CD4-positive, alpha-beta T cell treated with Interleukin-6 at 100 ng/mL for 8 hours (primary cell): ENCODE data around the gene FUCA1.
"Not testable (repeated sequence)": the region's sequence is repeated elsewhere in the genome, so short reads cannot be mapped to it uniquely, and the experiment has no call there.

ENCODE experiments used
- DNase-seq: peaks from one replicate; pipeline ENCODE4 v3.0.0-alpha.2; 2020; ENCODE audit warnings: mixed read lengths, low spot score

FUCA1 gene

DNA sequence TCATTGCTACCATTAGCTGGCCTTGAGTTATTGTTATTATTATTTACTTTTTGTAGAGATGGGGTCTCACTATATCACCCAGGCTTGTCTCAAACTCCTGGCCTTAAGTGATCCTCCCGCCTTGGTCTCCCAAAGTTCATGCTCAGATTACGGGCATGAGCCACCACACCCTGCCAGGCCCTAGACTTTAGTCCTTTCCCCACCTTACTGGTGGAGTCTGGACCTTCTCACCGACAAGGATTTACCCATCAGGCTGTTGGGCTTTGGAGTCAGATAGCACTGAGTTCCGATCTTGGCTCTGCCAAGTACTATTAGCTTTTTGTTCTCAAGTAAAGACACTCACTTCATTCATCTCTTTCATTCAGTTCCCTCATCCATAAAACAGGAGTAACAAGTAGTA lies 27.9 kb upstream of the FUCA1 start:
- DNase-seq, result no peak

GRCh38 chr1:23895082-23895481 lies 27.0 kb upstream of the FUCA1 start:
- DNase-seq, result no peak

DNA sequence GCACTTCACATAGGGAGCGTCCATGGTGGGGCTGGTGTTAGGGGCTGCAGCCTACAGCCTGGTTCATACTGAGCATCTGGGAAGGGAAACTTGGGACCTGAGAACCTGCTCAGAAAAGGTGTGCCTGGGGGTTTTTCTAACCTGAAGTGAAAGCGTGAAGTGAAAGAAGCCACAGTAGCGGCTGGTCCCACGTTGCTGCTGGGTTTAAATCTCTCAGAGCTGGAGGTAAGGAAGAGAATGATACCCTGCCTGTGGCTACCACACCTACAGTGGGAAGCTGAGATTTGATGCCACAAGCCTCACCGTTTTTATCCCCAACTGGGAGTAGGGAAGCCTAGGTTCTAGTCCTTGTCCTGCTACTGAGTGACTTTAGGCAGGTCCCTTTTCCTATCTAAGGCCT lies 21.0 kb upstream of the FUCA1 start:
- no peak for DNase-seq

- DNase-seq, result no peak
Measured at GRCh38 chr1:23885222-23885621, 17.1 kb upstream of the FUCA1 start.

- no peak for DNase-seq
Measured at GRCh38 chr1:23882746-23883145, 14.7 kb upstream of the FUCA1 start.

- no peak for DNase-seq
Measured at GRCh38 chr1:23879809-23880208, 11.7 kb upstream of the FUCA1 start.

GRCh38 chr1:23878668-23879067 lies 10.6 kb upstream of the FUCA1 start:
- no peak for DNase-seq

DNA sequence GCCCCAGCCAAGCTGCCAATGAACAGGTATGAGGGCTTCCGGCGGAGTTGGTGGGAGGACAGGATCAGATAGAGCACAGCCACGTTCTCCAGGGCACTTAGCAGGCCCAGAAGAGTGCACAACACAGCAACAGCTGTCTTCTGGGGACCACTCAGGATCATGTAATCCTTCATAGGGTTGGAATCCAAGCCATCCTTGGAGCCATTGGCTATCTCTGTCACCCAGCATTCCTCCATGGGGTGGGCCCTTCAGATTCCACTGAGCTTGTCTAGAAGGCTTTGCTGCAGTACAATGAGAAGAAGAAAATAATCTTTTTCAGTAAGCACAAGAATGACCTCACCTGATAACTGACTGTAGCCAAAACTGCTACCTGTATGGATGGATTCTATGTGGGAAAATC lies 7.3 kb upstream of the FUCA1 start:
- no peak for DNase-seq

GRCh38 chr1:23872421-23872820 lies 4.3 kb upstream of the FUCA1 start:
- DNase-seq, result no peak

- no peak for DNase-seq
Measured at GRCh38 chr1:23869051-23869450, 961 bp upstream of the FUCA1 start.

DNA sequence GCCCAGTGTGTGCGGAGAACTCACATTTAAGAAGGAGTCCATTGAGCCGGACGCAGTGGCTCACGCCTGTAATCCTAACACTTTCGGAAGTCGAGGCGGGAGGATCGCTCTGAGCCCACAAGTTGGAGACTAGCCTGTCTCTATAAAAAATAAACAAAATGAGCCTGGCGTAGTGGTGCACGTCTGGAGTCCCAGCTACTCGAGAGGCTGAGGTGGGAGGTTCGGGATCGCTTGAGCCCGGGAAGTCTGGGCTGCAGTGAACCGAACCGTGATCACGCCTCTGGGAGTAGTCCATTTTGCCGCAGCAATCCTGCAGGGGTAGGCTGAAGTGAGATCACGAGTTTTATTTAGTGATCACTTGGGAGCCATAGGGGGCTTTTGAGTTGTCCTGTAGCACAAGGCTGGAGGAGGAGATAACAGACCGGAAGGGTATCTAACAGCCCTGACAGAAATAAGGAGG lies 497 bp upstream of the FUCA1 start:
- no peak for DNase-seq

DNA sequence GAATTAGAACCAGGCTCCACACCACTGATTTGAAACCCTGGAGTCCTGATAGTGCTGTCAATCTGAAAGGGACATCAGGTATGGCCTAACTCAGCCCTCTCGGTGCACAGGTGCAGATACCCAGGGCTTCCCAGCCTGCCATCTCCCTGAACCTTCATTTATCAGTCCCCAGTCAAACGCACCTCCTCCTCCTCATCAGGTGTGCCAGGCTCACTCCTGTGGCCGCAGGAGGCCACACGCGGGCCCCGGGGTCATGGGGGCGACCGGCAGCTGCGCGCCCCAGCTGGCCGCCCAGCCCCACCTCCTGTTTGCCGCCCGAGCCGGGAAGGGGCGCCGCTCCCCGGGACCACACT lies 572 bp downstream of the FUCA1 start:
- DNase-seq, result no peak

- no peak for DNase-seq
Measured at GRCh38 chr1:23865543-23865930, 2.6 kb downstream of the FUCA1 start.

DNA sequence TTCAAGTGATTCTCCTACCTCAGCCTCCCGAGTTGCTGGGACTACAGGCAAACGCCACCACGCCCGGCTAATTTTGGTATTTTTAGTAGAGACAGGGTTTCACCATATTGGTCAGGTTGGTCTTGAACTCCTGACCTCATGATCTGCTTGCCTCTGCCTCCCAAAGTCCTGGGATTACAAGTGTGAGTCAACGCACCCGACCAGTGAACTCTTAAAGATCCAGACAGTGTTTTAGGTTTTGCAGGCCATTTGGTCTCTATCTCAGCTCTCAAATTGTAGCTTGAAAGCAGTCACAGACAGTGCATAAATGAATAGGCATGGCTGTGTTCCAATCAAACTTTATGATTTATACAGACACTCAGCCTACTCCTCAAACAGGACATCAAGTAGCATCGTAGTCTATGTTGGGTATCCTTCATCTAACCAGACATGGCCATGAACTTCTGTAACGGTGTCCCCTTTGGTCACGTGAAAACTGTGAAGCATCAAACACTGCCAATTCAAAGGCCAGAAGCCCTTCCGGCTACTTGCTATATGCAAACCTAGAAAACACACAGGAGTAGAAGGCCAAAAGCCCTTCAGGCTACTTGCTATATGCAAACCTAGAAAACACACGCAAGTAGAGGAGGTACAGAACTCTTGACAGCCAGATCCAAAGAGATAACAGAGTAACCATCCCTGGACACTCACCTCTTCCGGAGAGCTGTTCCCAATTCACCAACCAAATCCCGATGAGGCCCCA lies 3.1 kb downstream of the FUCA1 start:
- no peak for DNase-seq

GRCh38 chr1:23862640-23863039 lies 5.5 kb downstream of the FUCA1 start:
- DNase-seq, result no peak

DNA sequence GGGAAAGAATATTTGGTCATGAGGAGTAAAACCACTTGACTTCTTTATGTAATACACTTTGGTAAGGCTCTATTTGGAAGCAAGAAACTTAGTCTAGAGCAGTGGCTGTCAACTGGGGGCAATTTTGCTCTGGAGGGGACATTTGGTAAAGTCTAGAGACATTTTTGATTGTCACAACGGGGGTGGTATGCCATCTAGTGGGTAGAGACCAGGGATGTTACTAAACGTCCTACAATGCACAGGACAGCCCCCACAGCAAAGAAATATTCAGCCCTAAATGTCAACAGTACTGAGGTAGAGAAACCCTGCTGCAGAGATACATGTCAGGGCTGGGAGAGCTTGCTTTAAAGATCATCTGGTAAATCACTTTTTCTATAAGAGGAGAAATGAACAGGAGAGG lies 13.5 kb downstream of the FUCA1 start:
- DNase-seq, result no peak

GRCh38 chr1:23853124-23853523 lies 15.0 kb downstream of the FUCA1 start:
- not testable (repeated sequence) for DNase-seq

DNA sequence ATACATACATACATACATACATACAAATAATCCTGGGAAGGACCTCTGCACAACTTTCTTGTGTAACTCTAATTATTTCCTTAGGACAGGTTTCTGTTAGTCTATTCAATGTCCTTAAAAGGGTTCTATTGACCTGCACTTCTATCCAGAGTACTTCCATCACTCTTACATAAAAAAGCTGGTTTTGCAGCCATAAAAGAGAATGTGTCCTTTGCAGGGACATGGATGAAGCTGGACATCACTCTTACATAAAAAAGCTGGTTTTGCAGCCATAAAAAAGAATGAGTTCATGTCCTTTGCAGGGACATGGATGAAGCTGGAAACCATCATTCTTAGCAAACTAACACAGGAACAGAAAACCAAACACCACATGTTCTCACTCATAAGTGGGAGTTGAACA lies 16.7 kb downstream of the FUCA1 start:
- DNase-seq, result not testable (repeated sequence)

DNA sequence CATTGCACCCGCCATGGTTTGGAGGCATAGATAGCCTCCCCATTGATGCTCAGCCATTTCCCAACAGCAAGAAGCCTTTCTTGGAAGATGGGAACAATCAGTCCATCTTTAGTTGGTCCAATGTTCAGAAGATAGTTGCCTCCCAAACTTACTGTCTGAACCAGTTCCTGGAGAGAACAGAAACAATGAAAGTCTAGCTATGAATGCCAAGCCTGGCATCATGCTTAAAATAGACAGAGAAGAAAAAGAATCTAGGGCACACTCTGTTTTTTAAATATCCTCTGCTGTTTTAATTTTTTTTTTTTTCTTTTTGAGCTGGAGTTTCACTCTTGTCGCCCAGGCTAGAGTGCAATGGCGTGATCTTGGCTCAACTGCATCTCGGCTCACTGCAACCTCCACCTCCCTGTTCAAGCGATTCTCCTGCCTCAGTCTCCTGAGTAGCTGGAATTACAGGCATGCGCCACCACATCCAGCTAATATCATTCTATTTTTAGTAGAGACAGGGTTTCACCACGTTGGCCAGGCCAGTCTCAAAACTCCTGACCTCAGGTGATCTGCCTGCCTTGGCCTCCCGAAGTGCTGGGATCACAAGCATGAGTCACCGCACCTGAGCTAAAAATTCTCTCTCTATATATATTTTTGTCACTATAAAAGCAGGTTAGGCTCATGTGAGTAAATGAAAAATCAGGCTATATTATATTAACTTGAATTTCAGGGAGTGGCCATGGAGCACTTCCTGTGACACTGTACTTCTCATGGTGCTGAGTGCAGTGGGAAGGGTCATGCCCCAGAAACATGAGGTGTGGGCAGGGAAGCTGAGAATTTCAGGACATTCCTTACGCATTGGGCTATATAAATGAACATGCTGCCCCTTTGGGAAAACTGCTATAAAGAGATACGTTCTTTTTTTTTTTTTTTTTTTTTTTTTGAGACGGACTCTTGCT lies 19.1 kb downstream of the FUCA1 start:
- no peak for DNase-seq

DNA sequence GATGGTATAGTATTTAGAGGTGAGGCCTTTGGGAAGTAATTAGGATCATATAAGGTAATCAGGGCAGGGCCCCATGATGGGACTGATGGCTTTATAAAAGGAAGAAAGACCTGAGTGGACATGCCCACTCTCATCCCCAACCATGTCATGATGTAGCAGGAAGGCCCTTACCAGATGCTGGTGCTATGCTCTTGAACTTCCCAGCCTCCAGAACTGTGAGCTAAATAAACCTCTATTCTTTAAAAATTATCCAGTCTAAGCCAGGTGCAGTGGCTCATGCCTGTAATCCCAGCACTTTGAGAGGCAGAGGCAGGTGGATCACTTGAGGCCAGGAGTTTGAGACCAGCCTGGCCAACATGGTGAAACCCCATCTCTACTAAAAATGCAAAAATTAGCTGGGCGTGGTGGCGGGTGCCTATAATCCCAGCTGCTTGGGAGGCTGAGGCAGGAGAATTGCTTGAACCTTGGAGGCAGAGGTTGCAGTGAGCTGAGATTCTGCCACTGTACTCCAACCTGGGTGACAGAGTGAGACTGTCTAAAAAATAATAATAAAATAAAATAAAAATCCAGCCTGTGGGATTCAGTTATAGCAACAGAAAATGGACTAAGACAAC lies 20.5 kb downstream of the FUCA1 start:
- DNase-seq, result not testable (repeated sequence)

GRCh38 chr1:23845163-23845562 lies 22.9 kb downstream of the FUCA1 start:
- no peak for DNase-seq

DNA sequence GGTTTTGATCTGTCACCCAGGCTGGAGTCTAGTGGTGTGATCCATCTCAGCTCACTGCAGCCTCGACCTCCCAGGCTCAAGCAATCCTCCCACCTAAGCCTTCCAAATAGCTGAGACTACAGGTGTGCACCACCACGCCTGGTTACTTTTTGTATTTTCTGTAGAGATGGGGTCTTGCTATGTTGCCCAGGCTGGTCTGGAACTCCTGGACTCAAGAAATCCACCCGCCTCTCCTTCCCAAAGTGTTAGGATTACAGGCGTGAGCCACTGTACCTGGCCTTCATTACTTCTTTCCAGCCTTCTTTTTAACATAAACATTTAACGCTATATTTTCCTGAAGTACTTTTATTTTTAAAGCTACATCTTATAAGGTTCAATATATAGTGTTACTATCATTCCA lies 24.4 kb downstream of the FUCA1 start:
- DNase-seq, result no peak

GRCh38 chr1:23838401-23838866 lies 29.7 kb downstream of the FUCA1 start:
- DNase-seq, result peak; percentile 70
